Right cardiac atrium (tissue), 5 donors: ENCODE data around the gene ARPC2. TPM values are rescaled to one million over a fixed set of nuclear protein-coding genes. Genes with fewer than 3 reads are reported as not detected.
"Not testable (repeated sequence)": the region's sequence is repeated elsewhere in the genome, so short reads cannot be mapped to it uniquely, and the experiment has no call there.

Experiments used
- ATAC-seq, 2 donors: fragments of 200-7000 bp; cut with Tn5 transposase; one replicate each; pipeline versions ENCODE4 v1.8.0 to v1.9.1; 2020; ENCODE audit warnings: moderate library complexity in 2 of 2, mild to moderate bottlenecking in 1 of 2
- DNase-seq, 3 donors: peaks; one replicate each; pipeline ENCODE4 v3.0.0-alpha.2; 2020
- H3K27ac ChIP-seq: one replicate; pipeline ENCODE4 v1.5.1; 2013; ENCODE audit warnings: mild to moderate bottlenecking, low read length, control low read depth, moderate library complexity
- H3K27me3 ChIP-seq: one replicate; pipeline ENCODE4 v1.6.1; 2013; ENCODE audit not compliant: control insufficient read depth, insufficient read depth
- H3K4me1 ChIP-seq: one replicate; pipeline ENCODE4 v1.6.1; 2013; ENCODE audit warnings: low read length; ENCODE audit not compliant: control insufficient read depth, insufficient read depth
- H3K4me3 ChIP-seq: one replicate; pipeline ENCODE4 v1.5.1; 2013; ENCODE audit warnings: low read length, control low read depth
- H3K9me3 ChIP-seq: one replicate; pipeline ENCODE4 v1.6.1; 2013; ENCODE audit warnings: low read length; ENCODE audit not compliant: control insufficient read depth
- WGBS: extraction: QIAGEN DNeasy Blood & Tissue Kit; methylation state at CpG from one replicate; pipeline ENCODE4 v1.1.7; 2013; 5-methylcytosine and 5-hydroxymethylcytosine counted together
- intact Hi-C, 4 donors: fragments of 100-400 bp; cut with DNase I; formaldehyde crosslinking; loops; one replicate each; pipeline versions ENCODE4 v1.11.0 to v1.14.0; 2022 to 2023
- long read RNA-seq, 4 donors: library from polyadenylated mRNA; unstranded; transcript quantifications; one replicate each; pipeline ENCODE4 v2.0.0, GENCODE V29; 2020 to 2021
- polyA plus RNA-seq: library from polyadenylated mRNA; stranded (reverse); fragments of 200-250 nt; gene quantifications from one replicate; pipeline ENCODE4 v1.2.3, GENCODE V29; 2013
- total RNA-seq, 4 donors: library from RNA; stranded (reverse); fragmentation: NEBNext Ultra II Directional; extraction: Animal tissue kit (Norgen Biotek cat#: 25700); gene quantifications; one replicate each; pipeline ENCODE4 v1.2.1, GENCODE V29; 2021
- donor health status: healthy with polysubstance abuse.
- donor health status: DM: no; HTN: yes; CAD: no.
- donor health status: DM: no; HTN: no; CAD: no.
- donor health status: DM: no; HTN: yes; CAD: no; lungs with severe emphysema.
- donor health status: DM: yes; HTN: yes; CAD: no.

ARPC2 gene
- total RNA-seq (100 to 1,000 TPM; 131 to 161 (median 140) TPM), polyA plus RNA-seq (110 TPM)
- long read RNA-seq, donor 1, transcript ARPC2-202 (11 exons, 1,505 nt) = major isoform, 327 of 373 reads
- long read RNA-seq, donor 1, transcript ARPC2-201 (10 exons, 1,605 nt) = minor isoform, 6 of 373 reads
- long read RNA-seq, donor 1, partial matches to known transcripts = 18 of 373 reads
- long read RNA-seq, donor 1, other reads (novel, unspliced or antisense) = 17 of 373 reads
- long read RNA-seq, donor 2, transcript ARPC2-202 (11 exons, 1,505 nt) = major isoform, 122 of 133 reads
- long read RNA-seq, donor 2, partial matches to known transcripts = 5 of 133 reads
- long read RNA-seq, donor 2, other reads (novel, unspliced or antisense) = 2 of 133 reads
- long read RNA-seq, donor 3, transcript ARPC2-201 (10 exons, 1,605 nt) = minor isoform, 13 of 448 reads
- long read RNA-seq, donor 3, transcript ARPC2-202 (11 exons, 1,505 nt) = major isoform, 382 of 448 reads
- long read RNA-seq, donor 3, partial matches to known transcripts = 33 of 448 reads
- long read RNA-seq, donor 3, other reads (novel, unspliced or antisense) = 17 of 448 reads
- long read RNA-seq, donor 4, transcript ARPC2-202 (11 exons, 1,505 nt) = major isoform, 108 of 121 reads
- long read RNA-seq, donor 4, partial matches to known transcripts = 2 of 121 reads
- long read RNA-seq, donor 4, other reads (novel, unspliced or antisense) = 6 of 121 reads

GRCh38 chr2:218216674-218217359 is at the start of gene ARPC2:
Gene ARPC2 (plus strand): TSS chr2:218217189. CDS start chr2:218217471, 282 bp downstream.
- peak; percentile 95 to 99 (median 98) for DNase-seq
- intact Hi-C loops = no loop called here
- peaks cover 15% of the 10 kb centered on the region for H3K4me1 ChIP-seq
- peak within 1 kb of the TSS; percentile 89 for H3K27ac ChIP-seq
- H3K9me3 ChIP-seq = no peaks in the 10 kb centered on the region
- peak within 1 kb of the TSS; percentile 93 for H3K4me3 ChIP-seq
- H3K27me3 ChIP-seq = no peaks in the 10 kb centered on the region
- ATAC-seq = peak; percentile 98
- under 1% methylated on average over 60 of the region's 60 CpGs for WGBS

GRCh38 chr2:218168016-218168415 is 49.0 kb upstream of the ARPC2 start:
- Histone ChIP-seq H3K4me1 (no peaks in the 10 kb centered on the region), H3K9me3 (no peaks in the 10 kb centered on the region), H3K27me3 (no peaks in the 10 kb centered on the region), H3K27ac (no peak overlapping the region), H3K4me3 (no peak overlapping the region)
- WGBS = 67% methylated on average over 1 of the region's 1 CpG
- intact Hi-C loops = no loop called here
- DNase-seq (no peak), ATAC-seq (no peak)

- no peaks in the 10 kb centered on the region for H3K4me1 ChIP-seq
- H3K9me3 ChIP-seq = no peaks in the 10 kb centered on the region
- peak; percentile 36 to 54 for ATAC-seq
- H3K27ac ChIP-seq = no peak overlapping the region
- H3K4me3 ChIP-seq = no peak overlapping the region
- peak in 2 of 3 donors; percentile 30 to 60 for DNase-seq
- intact Hi-C loops = no loop called here
- no peaks in the 10 kb centered on the region for H3K27me3 ChIP-seq
- 41% methylated on average over 9 of the region's 9 CpGs for WGBS
Measured at GRCh38 chr2:218168635-218169462, 48.1 kb upstream of the ARPC2 start.

- Histone ChIP-seq H3K4me1 (no peaks in the 10 kb centered on the region), H3K4me3 (no peak overlapping the region), H3K27ac (no peak overlapping the region), H3K27me3 (no peaks in the 10 kb centered on the region), H3K9me3 (no peaks in the 10 kb centered on the region)
- DNase-seq (no peak), ATAC-seq (no peak)
- 69% methylated on average over 5 of the region's 5 CpGs for WGBS
- intact Hi-C loops = no loop called here
Measured at GRCh38 chr2:218169757-218170546, 47.0 kb upstream of the ARPC2 start.

- H3K4me3 ChIP-seq, H3K9me3 ChIP-seq, H3K27ac ChIP-seq, DNase-seq, intact Hi-C loops, H3K4me1 ChIP-seq, H3K27me3 ChIP-seq, ATAC-seq: not testable (repeated sequence)
- WGBS = 88% methylated on average over 3 of the region's 3 CpGs
Measured at GRCh38 chr2:218171744-218172143, 45.2 kb upstream of the ARPC2 start.

DNA sequence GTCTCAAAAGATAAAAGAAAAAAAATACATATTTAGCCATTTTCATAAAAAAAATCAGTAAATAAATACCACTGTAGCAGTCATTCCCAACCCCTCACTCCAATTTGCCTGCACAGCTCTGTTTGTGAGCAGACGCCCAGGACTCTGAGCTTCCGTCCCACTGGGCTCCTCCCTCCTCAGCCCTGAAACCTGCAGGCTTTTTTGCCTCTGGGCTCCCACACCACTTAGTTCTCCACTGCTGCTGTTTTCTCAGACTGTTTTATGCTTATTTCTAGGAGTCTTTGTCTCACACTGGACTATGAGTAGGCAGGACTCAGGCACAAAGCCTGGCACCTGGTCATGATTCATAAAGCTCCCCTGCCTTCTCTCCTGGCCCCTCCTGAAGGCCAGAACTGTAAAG is 44.1 kb upstream of the ARPC2 start:
- Histone ChIP-seq H3K27me3 (no peaks in the 10 kb centered on the region), H3K27ac (no peak overlapping the region), H3K4me1 (no peaks in the 10 kb centered on the region), H3K9me3 (no peaks in the 10 kb centered on the region), H3K4me3 (no peak overlapping the region)
- DNase-seq = no peak
- 75% methylated on average over 2 of the region's 2 CpGs for WGBS
- no peak for ATAC-seq
- intact Hi-C loops = no loop called here

GRCh38 chr2:218179782-218180181 is 37.2 kb upstream of the ARPC2 start:
- intact Hi-C loops = no loop called here
- 90% methylated on average over 4 of the region's 4 CpGs for WGBS
- no peaks in the 10 kb centered on the region for H3K9me3 ChIP-seq
- no peak overlapping the region for H3K4me3 ChIP-seq
- DNase-seq = no peak
- no peaks in the 10 kb centered on the region for H3K27me3 ChIP-seq
- ATAC-seq = no peak
- no peak overlapping the region for H3K27ac ChIP-seq
- no peaks in the 10 kb centered on the region for H3K4me1 ChIP-seq

DNA sequence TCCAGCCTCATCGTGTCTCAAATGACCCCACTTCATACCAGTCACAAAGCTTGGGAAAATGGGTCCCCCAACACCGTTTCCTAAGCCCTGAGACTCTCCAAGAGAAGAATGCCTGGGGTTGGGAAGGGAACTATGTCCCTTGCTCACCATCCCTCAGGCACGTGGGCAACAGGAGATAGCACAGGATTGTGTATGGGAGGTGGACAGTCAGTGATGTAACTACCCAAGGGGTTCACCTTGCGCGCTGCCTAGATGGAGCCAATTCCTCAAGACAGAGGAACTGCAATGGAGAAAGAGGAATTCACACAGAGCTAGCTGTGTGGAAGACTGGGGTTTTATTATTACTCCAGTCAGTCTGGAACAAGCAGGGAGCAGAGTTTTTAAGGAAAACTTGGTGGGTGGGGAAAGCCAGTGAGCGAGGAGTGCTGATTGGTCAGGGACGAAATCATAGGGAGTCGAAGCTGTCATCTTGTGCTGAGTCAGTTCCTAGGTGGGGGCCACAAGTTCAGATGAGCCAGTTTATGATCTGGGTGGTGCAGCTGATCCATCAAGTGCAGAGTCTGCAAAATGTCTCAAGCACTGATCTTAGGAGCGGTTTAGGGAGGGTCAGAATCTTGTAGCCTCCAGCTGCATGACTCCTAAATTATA is 36.4 kb upstream of the ARPC2 start:
- H3K27me3 ChIP-seq = no peaks in the 10 kb centered on the region
- no peak for DNase-seq
- 61% methylated on average over 9 of the region's 9 CpGs for WGBS

DNA sequence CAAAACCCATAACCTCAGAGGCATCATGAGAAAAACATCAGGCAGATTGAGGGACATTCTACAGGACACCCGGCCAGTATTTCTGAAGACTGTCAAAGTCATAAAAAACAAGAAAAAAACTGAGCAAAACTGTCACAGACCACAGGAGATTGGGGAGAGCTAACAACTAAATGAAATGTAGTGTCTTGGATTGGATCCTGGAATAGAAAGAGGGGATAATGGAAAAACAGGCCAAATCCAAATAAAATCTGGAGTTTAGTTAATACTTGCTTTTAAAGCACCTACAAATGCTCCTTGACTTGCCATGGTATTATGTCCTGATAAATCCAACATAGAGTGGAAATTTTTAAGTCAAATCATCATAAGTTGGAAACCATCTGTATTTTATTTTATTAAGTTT is 32.7 kb upstream of the ARPC2 start:
- Histone ChIP-seq H3K27ac (no peak overlapping the region), H3K4me3 (no peak overlapping the region), H3K4me1 (no peaks in the 10 kb centered on the region), H3K27me3 (no peaks in the 10 kb centered on the region), H3K9me3 (no peaks in the 10 kb centered on the region)
- DNase-seq (no peak), ATAC-seq (no peak)
- intact Hi-C loops = no loop called here
- 84% methylated on average over 1 of the region's 1 CpG for WGBS

More for the DNA sequence above, 36.4 kb upstream of the ARPC2 start:
- no peaks in the 10 kb centered on the region for H3K9me3 ChIP-seq
- intact Hi-C loops = no loop called here
- no peaks in the 10 kb centered on the region for H3K4me1 ChIP-seq
- no peak overlapping the region for H3K27ac ChIP-seq
- no peak overlapping the region for H3K4me3 ChIP-seq
- ATAC-seq = no peak
